Stimulated activated CD4-positive, alpha-beta T cell treated with anti-CD3 and anti-CD28 coated beads, Interleukin-2, amount 100 ng/mL, for 24 hours (primary cell): Measurements from ENCODE around the gene ISY1.

Source experiments
- DNase-seq, 2 donors: peaks; one replicate each; pipeline ENCODE4 v3.0.0-alpha.2; 2020

The ISY1 gene

GRCh38 chr3:129085818-129086217 lies 75.0 kb downstream of the ISY1 start:
- DNase-seq, result no peak

GRCh38 chr3:129085165-129085715 lies 75.6 kb downstream of the ISY1 start:
- no peak for DNase-seq

GRCh38 chr3:129084501-129084900 lies 76.4 kb downstream of the ISY1 start:
- no peak for DNase-seq

GRCh38 chr3:129082026-129082425 lies 78.8 kb downstream of the ISY1 start:
- no peak for DNase-seq

- no peak for DNase-seq
These were observed 79.4 kb downstream of the ISY1 start for GRCh38 chr3:129081503-129081902.

GRCh38 chr3:129078510-129078909 lies 82.4 kb downstream of the ISY1 start:
- no peak for DNase-seq
